NCI-H1694 treated with DMSO at 0.1 percent for 48 hours (cell line): ENCODE measurements around the gene RFXANK.
"Not testable (repeated sequence)": the region's sequence is repeated elsewhere in the genome, so short reads cannot be mapped to it uniquely, and the experiment has no call there.

Source experiments
- DNase-seq: peaks from one replicate; lab custom pipeline; 2025; lab: John Stamatoyannopoulos, UW

Gene RFXANK

DNA sequence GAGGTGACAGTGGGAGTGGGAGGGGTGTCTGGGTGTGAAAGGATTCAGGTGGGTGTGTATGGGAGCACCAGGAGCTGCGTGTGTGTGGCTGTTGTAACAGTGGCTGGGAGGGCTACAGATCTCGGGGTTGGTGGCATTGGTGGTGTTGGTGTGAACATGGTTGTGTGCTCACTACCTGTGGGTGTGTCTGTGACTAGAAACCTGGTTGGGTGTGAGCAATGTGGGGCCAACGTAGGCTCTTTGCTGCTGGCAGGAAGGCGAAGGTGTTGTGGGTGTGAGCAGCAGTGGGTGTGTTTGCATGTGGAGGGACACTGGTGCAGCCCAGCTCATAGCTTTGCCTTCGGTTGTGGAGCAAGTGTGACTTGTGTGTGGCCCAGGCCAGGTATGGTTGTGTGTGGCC is 14.9 kb downstream of the RFXANK start:
- no peak for DNase-seq

DNA sequence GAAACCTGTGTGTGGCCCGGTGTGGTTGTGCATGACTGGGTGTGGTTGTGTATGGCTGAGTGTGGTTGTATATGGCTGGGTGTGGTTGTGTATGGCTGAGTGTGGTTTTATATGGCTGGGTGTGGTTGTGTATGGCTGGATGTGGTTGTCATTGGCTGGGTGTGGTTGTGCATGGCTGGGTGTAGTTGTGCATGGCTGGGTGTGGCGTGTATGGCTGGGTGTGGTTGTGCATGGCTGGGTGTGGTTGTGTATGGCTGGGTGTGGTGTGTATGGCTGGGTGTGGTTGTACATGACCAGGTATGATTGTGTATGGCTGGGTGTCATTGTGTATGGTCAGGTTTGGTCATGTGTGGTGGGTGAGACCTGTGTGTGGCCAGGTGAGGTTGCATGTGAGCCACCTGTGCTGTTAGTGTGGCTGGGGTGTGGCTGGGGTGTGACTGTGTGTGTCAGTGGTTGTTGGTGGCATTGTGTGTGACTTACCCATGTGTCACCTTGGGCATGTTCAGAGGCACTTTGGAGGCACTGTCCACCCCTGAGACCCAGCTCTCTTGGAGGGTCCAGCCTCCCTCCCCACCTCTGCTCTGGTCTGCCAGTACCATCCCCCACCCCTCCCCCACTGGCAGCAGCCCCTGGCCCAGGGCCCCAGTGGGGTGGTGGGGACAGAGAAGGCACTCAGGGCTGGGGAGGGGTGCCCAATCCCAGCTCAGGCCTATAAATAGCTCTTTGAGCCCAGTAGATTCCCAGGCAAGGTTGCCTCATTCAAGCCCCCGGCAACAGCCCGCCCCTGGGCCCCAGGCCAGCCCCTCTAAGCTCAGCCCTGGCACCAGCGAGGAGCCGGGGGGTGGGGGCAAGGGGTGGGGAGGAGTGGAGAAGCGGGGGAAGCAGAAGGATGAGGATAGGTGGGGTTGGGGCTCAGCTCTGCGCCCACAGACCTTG is 15.8 kb downstream of the RFXANK start:
- DNase-seq, result no peak

DNA sequence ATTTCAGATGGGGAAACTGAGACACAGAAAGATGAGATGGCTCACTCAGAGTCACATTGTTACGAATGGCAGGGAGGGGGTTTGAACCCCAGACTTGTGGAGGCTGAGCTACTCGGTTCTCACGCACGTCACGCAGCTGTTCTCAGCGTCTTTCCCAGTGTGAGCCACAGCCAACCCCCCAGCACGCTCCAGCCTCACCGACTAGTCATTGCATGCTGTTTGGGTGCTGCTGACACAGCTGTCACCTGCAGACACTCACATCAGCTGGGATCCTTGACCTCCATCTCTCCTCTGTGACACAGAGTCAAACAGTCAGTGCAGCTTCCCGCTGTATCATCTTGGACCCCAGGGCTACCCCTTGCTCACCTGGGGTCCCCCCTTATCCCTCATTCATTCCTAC is 17.3 kb downstream of the RFXANK start:
- DNase-seq, result peak; percentile 12

DNA sequence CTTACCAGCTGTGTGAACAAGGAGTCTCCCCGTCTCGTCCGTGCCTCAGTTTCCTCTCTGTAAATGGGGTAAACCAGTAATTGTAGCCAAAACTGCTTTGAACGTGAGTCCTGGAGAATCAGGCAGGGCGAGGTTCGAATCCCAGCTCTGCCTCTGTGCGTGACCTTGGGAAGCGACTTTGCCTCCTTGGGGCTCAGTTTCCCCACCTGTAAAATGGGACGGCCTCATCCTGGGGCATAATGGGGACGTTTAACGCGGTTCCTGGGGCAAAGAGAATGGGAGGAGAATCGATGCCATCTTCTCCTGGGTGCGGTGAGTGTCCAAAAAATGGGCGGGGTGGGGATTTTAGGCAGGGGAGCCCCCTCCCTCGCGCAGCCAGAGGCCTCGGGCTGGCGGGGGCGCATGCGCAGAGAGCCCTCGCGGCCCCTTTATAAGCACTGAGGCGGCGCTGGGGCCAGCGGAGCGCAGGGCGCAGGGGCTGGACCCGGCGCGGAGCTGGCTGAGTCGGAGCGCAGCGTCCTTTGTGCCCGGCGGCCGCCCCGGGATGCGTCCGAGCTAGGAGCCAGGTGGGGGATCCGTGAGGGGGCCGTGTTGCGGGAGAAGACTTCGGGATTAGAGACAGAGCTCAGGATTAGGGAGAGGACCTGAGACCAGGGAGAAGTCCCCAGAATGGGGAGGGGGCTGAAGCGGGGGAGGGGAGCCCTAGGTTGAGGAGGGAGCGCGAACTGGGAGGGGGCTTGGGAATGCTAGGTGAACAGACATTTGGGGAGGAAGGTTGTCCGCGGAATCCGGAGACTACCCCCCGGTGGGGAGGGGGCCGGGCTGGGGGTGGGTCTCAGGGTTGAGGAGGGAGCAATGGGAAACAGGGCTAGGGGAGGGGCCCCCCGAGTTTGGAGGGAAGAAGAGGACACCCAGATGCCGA is 19.7 kb downstream of the RFXANK start, which contains the start of gene NCAN:
TSS of gene NCAN (plus strand) at position 460 of the 922 bp plus-strand sequence. CDS start 4,996 bp downstream, outside the sequence.
- DNase-seq, result peak; percentile 21

DNA sequence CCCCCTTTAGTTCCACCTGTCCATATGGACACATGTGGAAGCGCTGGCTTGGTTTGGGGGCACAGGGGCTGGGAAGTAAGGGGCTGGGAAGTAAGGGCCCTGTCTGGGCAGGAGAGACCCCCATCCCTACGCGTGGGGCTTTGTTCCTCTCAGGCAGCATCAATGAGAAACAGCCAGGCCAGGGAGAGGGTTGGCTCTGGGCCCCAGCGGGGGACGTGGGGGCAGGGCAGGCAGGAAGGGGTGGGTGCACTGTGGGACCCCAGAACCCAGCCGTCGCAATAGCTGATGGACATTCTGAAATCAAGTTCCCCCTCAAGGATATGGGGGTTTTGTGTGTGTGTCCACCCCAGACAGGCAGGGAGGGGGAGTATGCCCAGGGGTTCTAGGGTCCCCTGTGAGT is 20.9 kb downstream of the RFXANK start:
- no peak for DNase-seq

DNA sequence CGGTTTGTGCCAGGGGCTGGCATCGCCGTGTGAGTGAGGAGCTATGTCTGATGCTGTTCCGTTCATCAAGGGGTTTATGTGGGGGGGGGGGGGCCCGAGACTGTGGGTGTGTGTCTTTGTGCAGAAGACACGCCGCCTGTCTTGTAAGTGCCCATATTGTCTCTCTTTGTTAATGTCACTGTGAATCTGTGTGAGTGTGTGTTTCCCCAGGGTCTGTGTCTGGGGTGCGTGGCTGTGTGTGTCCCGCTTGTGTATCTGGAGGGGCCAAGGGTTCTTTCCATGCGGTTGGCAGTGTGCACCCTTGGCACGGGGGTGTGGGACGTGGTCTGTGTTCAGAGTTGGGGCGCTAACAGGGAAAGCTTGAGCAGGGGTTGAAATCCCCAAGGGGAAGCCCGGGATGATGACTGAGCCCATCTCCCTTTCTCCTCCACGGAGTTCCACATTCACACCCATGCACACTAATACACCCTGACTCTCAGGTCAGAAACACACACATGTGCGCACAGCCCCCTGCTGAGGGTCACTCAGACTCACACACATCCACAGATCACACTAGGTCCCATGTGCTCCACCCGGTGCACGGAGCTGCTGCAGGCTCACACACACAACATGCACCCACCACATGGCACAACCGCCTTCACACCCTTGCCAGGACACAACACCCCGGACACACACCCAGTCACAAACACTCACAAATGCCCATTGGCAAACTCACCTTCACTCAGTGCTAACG is 21.5 kb downstream of the RFXANK start:
- no peak for DNase-seq

DNA sequence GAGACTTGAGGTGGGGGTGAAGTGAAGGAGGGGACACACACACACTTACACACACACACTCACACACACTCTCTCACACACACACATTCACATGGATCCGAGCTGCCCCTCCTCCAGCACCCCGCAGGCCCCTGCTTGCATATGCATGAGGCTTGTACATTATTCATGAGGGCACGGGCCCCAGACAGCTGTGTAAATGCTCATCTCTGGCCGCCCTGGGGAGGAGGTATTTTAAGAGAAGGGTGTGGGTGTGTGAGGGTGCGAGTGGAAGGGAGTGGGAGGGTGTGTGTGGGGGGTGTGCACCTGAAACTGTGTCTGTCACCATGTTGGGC is 22.1 kb downstream of the RFXANK start:
- DNase-seq, result no peak

DNA sequence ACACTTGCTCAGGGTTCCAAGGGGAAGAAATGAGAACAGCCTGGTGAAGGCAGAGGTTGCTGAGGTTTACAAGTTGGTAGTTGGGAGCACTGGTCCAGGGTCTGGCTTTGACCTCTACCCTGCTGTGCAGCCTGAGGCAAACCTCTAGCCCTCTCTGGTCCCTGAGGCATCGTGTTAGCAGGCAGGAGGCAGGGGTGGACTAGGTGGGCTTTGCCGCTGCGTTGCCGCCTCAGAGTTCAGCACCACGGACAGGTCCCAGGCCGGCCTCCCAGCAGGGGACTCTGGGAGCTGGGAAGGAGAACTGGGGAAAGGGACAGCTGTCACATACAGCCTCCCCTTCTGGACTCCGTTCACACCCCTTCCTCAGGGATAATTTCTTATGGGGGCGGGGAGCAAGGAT is 22.8 kb downstream of the RFXANK start:
- no peak for DNase-seq

DNA sequence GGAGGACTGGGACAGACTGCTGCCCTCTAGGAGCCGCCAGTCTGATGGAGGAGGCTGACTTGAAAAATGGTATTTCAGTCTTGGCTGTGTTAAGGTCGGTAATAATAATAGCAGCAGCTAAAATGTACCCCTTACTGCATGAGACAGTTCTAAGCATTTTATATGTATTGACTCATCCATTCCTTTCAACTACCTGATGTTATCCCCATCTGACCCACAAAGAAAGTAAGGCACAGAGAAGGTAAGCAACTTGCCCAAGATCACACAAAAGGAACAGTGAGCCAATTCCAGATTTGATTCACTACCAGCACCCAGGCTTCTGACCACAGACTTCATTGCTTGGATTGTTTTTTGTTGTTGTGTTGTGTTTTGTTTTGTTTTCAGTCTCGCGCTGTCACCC is 23.7 kb downstream of the RFXANK start:
- no peak for DNase-seq

DNA sequence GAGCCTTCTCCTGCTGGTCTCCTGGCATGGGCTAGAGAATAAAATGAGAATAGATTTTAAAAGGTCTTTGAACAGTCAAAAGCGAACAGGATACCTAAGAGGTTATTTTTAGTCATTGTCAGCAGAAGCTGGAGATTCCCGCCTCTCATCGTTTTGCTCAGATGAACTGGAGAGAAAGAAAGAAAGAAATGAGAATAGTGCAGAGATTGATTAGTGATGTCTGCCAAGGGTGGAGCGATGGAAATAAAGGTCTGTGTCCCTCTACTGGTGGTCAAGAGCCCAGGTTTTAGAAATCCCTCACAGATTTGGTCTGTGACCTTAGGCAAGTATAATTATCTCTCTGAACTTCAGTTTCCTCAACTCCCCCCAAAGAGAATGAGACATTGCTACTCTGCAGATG is 25.0 kb downstream of the RFXANK start:
- no peak for DNase-seq

DNA sequence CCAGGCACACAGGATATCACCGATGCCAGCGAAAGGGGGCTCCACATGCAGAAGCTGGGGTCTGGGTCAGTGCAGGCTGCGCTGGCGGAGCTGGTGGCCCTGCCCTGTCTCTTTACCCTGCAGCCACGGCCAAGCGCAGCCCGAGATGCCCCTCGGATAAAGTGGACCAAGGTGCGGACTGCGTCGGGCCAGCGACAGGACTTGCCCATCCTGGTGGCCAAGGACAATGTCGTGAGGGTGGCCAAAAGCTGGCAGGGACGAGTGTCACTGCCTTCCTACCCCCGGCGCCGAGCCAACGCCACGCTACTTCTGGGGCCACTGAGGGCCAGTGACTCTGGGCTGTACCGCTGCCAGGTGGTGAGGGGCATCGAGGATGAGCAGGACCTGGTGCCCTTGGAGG is 26.9 kb downstream of the RFXANK start:
- no peak for DNase-seq

DNA sequence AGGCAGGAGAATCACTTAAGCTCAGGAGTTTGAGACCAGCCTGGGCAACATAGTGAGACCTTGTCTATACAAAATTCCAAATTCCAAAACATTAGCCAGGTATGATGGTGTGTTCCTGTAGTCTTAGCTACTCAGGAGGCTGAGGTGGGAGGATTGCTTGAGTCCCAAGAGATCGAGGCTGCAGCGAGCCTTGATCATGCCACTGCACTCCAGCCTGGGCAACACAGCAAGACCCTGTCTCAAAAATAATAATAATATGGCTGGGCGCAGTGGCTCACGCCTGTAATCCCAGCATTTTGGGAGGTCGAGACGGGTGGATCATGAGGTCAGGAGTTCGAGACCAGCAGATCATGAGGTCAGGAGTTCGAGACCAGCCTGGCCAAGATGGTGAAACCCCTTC is 28.9 kb downstream of the RFXANK start:
- not testable (repeated sequence) for DNase-seq

DNA sequence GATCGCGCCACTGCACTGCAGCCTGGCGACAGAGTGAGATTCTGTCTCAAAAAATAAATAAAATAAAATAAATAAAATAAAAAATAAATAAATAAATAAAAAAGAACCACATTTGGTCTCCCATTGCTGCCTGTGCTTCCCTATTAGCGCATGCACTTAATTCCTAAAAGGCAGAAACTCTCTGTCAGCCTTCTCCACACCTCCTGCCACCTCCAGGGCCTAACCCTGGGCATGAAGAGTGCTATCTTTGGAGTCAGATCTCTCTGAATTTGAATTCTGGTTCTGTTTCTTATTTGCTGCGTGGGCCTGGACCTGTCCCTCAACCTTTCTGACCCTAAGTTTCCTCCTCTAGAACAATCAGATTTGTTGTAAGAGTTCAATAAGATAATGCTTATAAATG is 31.0 kb downstream of the RFXANK start:
- no peak for DNase-seq

DNA sequence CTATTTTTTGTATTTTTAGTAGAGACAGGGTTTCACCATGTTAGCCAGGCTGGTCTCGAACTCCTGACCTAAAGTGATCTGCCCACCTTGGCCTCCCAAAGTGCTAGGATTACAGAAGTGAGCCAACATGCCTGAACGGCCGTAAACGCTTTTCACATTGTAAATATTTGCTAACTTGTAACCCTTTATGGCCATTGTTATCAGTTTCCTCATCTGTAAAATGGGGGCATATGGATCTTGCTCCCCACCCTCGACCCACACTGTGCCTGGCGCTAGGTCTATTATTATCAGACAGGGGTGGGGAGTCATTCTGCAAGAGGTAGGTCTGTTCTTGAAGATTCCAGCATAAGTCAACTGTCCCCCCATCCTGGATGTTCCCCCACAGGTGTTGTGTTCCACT is 31.6 kb downstream of the RFXANK start:
- DNase-seq, result no peak

DNA sequence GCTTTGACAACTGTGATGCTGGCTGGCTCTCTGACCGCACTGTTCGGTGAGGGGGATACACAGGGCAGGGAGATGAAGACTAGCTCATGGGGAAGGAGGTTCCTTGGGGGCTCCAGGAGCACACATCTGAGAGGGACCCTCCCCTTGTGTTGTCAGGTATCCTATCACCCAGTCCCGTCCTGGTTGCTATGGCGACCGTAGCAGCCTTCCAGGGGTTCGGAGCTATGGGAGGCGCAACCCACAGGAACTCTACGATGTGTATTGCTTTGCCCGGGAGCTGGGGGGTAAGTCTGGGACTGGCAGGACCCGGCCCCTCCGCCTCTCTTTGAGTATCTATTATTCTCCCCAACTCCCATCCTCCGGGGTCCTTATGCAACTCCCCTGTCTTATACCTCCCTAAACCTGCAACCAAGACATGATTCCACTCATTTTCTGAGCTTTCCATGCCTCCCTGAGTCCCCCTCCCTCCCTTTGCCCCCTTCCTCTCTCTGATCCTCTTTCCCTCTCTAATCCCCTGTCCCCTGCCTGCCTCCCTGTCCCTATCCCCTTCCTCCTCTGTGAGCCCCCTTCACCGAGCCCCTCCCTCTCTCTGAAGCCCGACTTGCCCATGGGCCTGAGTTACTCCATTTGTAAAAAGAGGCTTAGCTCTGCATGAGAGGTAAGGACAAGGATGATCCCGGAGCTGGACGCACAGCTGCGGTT is 32.2 kb downstream of the RFXANK start:
- no peak for DNase-seq

DNA sequence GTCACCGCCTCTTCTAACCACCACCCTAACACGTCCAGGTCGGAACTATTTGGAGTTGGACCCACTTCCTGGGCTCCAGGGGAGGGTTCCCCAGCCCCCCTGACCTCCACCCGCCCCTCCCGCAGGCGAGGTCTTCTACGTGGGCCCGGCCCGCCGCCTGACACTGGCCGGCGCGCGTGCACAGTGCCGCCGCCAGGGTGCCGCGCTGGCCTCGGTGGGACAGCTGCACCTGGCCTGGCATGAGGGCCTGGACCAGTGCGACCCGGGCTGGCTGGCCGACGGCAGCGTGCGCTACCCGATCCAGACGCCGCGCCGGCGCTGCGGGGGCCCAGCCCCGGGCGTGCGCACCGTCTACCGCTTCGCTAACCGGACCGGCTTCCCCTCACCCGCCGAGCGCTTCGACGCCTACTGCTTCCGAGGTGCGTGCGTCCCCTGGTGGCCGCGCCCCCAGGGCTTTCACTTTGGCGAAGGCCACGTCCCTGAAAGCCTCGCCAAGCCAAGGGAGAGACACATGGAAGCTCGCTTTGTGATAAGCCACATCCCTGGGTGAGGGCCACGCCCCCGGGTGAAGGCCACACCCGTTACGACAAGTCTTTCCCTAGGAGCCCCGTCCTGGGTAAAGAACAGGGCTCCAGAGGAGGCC is 32.9 kb downstream of the RFXANK start:
- no peak for DNase-seq

DNA sequence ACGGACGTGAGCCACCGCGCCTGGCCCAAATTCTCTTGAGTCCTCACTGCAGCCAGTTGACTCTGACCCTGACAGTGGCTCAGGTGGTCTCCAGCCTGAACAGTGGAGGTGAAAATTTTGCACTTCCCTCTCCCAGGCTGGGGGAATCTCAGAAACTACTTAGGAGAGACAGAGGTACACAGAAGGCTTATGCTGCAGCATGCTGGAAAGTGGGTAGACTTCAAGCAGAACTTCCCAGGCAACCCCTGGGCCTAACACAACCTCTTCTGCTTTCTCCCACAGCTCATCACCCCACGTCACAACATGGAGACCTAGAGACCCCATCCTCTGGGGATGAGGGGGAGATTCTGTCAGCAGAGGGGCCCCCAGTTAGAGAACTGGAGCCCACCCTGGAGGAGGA is 34.1 kb downstream of the RFXANK start:
- no peak for DNase-seq

DNA sequence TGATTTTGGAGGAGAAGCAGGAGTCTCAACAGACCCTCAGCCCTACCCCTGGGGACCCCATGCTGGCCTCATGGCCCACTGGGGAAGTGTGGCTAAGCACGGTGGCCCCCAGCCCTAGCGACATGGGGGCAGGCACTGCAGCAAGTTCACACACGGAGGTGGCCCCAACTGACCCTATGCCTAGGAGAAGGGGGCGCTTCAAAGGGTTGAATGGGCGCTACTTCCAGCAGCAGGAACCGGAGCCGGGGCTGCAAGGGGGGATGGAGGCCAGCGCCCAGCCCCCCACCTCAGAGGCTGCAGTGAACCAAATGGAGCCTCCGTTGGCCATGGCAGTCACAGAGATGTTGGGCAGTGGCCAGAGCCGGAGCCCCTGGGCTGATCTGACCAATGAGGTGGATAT is 34.6 kb downstream of the RFXANK start:
- no peak for DNase-seq

DNA sequence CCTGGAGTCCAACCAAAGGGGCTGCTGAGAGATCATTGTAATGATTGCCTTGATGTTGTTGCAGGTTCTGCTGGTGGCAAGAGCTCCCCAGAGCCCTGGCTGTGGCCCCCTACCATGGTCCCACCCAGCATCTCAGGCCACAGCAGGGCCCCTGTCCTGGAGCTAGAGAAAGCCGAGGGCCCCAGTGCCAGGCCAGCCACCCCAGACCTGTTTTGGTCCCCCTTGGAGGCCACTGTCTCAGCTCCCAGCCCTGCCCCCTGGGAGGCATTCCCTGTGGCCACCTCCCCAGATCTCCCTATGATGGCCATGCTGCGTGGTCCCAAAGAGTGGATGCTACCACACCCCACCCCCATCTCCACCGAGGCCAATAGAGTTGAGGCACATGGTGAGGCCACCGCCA is 35.2 kb downstream of the RFXANK start:
- DNase-seq, result no peak

DNA sequence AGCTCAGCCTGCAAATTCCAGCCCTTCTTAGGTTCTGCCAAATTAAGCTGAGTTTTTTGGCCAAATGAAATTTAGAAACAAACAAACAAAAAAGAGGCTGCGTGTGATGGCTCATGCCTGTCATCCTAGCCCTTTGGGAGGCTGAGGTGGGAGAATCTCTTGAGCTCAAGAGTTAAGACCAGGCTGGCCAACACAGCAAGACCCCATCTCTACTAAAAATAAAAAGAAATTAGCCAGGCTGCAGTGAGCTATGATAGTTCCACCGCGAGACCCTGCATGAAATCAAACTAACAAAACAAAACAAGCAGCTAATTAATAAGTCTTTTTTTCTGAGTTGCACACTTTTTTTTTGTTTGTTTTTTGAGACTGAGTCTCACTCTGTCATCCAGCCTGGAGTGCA is 37.6 kb downstream of the RFXANK start:
- no peak for DNase-seq

DNA sequence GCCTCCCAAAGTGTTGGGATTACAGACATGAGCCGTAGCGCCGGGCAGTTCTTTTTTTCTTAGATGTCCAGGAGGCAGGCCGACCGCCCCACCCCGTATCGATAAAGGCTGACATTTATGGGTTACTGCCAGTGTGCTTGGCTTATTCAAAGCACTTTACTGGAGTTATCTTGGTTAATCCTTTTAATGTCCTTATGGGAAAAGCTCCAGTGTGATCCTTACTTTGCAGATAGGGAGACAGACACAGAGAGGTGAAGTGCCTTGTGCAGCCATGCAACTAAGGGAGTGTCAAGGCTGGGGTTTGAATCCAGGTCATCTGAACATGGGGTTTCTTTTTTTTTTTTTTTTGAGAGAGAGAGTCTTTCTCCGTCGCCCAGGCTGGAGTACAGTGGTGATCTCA is 38.9 kb downstream of the RFXANK start:
- DNase-seq, result no peak
